HG03196 (cell line): ENCODE measurements around the gene ZBTB18.
"Not testable (repeated sequence)": the region's sequence is repeated elsewhere in the genome, so short reads cannot be mapped to it uniquely, and the experiment has no call there.

Source experiments
- ATAC-seq: cut with Tn5 transposase; IDR thresholded peaks from one replicate; pipeline ENCODE4 v1.9.1; 2021; ENCODE audit not compliant: unreplicated experiment

The ZBTB18 gene

DNA sequence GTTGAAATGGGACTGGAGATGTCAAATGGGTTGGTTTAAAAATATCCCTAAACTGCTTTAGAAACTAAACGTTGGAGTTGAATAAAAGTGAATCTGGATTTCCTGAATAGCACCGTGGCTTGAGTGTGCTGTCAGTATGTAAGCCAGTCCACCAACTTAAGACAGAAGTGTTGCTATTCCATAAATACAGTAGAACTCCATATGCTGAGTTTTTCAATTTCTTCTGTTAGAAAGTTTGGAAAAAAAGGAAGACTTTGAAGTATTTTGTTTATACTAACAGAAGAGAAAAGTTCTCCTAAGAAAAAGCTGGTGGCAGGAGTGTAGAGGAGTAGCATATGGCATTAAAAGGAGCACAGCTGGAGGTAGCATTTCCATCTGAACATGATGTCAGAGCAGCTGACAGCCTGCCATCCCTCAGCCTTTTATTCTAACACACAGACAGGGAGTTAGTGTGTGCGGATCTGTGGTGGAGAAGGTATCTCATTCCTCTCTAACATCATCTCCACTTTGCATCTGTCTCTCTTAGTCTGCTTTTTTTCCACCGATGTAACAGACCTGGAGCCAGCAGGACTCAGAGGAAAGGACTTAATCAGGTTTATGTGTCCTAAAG lies at the start of gene ZBTB18:
TSS of gene ZBTB18 (plus strand) at position 449 of the 610 bp plus-strand sequence. CDS start at position 598, 149 bp downstream.
- no peak for ATAC-seq

- ATAC-seq, result no peak
Measured at GRCh38 chr1:244002721-244003120, 48.4 kb upstream of the ZBTB18 start.

DNA sequence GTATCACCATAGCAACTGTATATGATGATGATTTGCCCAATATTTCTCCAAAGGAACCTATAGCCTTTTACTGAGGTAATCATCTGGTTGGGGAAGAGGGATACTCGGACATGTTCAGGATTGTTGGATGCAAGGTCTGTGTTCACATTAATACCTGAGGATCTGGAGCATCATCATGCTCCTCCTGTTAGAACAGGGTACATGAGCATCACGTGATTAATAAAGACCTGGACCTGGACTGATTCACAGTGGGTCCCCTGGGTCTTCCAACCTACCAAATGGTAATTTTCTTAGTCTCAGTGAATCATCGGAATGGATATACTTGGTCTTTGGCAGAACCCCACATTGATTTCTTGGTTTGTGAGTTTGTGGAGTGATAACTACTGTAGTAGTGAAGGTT lies 45.6 kb upstream of the ZBTB18 start:
- ATAC-seq, result no peak

- ATAC-seq, result no peak
Measured at GRCh38 chr1:244006381-244006901, 44.6 kb upstream of the ZBTB18 start.

GRCh38 chr1:244006961-244007360 lies 44.1 kb upstream of the ZBTB18 start:
- ATAC-seq, result no peak

DNA sequence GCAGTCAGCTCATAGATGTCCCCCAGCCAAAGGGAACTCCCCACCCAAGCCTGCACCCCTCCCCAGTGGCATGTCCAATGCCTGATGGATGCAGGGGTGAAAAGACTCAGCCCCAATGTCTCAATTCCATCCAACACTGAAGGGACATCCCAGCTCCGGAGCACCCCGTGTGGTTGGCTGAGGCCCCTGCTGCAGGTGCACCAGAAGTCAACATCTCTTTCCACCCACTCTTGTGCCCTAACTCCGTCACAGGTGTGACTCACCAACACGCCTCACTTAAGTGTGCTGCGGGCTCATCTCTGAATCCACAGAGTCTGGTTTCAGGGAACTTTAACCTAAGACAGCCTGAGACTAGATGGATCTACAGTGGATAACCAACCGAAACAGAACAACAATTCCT lies 40.9 kb upstream of the ZBTB18 start:
- no peak for ATAC-seq

DNA sequence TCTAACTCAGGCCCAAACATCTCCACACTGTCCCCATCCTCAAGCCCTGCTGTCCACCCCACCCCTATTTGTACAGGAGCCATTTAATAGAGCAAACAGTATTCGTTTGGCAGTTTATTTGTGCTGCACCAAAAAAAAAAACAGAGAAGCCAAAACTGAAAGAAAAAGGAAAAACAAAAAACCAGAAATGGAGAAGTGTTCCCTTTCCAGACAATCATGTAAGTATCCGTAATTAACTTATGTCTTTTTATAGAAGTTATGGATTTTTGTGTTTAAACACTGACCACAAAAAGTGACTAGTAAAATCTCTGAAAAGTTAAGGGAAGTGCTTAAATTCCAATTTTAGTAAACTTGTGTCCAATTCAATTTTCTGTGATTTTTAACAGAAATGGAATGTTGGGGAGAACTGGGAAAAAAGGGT lies 40.4 kb upstream of the ZBTB18 start:
- ATAC-seq, result no peak

- ATAC-seq, result no peak
Measured at GRCh38 chr1:244011271-244011670, 39.8 kb upstream of the ZBTB18 start.

GRCh38 chr1:244011786-244012185 lies 39.3 kb upstream of the ZBTB18 start:
- ATAC-seq, result no peak

GRCh38 chr1:244012202-244012601 lies 38.9 kb upstream of the ZBTB18 start:
- no peak for ATAC-seq

- ATAC-seq, result no peak
Measured at GRCh38 chr1:244013100-244013499, 38.0 kb upstream of the ZBTB18 start.

DNA sequence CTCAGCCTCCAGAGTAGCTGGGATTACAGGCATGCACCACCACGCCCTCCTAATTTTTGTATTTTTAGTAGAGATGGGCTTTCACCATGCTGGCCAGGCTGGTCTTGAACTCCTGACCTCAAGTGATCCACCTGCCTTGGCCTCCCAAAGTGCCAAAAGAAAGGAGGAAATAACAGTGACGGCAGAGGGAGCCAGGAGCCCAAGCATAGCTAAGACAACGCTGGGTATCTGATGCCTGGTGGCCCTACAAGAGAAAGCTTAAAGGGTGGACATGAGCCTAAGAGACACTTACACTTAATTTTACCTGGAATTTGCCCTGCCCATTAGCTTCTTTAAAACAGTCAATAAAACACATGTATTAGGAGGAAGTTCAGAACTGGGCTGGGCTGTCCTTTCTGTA lies 36.2 kb upstream of the ZBTB18 start:
- not testable (repeated sequence) for ATAC-seq

GRCh38 chr1:244019982-244020485 lies 31.0 kb upstream of the ZBTB18 start:
- no peak for ATAC-seq

- ATAC-seq, result no peak
Measured at GRCh38 chr1:244021427-244021826, 29.7 kb upstream of the ZBTB18 start.

GRCh38 chr1:244022311-244022710 lies 28.8 kb upstream of the ZBTB18 start:
- ATAC-seq, result no peak

DNA sequence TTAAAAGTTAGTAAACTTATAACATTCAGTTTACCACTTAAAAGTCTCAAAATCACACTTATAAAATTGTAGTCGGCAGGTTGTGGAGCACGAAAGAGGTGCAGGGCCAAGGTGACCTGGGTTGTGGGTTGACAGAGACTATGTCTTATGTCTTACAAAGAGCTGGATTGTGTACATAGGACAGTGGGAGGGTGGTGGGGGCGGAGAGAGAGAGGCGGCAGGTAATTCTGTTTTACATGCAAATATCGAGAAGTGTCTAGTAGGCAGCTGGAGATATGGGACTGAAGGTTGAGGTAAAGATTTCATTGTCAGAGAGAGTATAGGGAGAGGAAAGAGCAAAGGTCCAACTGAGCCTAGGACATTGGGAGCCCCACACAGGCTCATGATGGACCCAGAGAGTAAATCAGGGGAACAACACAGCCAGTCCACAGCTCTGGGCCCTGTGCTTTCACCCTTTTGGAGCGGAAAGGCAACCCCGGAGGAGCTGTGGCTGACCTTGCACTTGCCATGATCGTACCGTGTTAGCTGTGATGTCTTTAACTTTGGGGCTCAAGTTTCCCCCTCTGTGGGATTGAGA lies 28.1 kb upstream of the ZBTB18 start:
- ATAC-seq, result no peak

DNA sequence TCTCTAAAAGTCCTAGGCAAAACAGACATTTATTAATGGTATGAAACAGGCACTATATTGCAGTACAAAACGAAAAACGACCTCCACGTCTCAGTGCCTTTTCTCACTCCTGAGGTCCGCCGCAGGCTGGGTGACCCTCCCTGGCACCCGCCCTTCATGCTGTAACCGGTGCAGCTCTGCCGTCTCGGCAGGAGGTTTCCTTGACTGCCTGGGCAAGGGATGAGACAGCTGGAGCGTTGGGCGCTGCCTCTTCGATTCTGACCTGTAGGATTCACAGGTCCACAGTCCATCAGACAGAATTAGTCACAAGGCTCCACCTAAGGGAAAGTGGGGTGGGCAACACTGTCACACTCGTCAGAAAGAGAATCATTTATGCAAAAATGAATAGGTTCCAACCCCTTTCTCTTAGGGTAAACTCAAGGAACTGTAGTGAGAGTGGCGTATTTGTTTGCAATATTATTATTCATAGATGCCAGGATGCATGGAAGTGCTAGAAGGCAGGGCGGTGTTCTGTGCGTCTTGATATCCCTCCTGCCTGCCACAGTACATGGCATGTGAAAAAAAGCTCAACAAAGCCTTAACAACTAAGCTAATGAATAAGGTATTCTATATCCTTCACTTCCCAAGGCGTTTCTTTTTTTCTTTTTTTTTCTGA lies 23.5 kb upstream of the ZBTB18 start:
- ATAC-seq, result no peak

DNA sequence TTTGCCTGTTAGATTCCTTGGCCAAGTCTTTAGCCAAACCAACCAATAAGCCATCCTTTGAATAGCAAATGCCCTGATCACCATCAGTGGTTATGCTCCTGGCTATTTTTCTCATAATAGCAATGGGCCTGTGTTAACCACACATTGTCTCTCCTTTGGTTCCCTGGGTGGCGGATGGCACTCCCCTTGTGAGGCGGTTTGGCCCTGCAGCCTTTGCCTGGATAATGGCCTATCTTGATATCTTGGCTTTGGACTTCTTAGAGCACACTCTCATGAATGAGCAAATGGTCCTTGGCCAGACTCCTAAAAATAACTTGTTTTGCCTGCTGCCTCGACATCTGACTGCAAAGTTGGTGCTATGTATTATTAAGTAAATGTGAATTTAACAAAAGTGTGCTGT lies 22.4 kb upstream of the ZBTB18 start:
- no peak for ATAC-seq

DNA sequence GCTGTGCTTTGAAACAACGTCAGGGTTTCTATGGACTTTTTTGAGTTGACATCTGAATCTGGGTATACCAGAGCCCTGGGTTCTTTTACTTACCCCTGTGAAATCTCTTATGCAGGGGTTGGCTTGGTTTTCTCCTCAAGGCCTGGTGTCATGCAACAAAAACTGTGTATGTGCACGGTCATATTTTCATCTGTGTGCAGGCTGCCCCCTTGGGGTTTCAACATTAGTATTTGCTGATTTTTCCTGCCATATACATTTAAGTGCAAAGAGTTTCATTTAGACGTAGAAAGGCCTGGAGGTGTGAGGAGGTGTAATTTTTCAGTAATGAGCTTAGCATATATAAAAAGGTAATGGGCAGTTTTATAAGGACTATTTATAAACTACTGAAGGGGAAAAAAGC lies 22.0 kb upstream of the ZBTB18 start:
- ATAC-seq, result no peak

DNA sequence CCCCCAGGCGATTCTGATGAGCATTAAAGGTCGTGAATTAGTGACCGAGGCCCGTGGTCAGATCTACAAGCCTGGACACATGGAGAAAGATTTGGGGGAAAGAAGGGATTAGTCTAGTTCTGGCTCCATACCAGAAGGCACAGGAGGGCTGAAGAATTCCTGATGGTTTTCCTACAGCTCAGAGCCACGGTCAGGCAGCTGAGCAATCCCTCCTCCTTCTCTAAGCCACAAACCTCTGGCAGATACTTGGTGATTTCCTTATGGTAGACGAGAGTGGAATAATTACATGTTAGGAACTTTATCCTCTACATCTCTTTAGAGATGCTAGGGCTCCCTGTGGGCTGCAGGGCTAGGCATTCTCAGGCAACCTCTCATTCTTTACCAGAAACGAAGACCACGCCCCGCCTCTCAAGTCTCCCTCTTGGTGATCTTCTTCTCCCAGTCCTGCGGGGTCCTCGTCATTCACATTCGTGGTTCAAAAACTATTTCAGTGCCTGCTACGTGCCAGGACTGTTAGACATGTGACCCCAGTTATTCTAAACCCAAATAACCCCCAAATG lies 20.5 kb upstream of the ZBTB18 start:
- ATAC-seq, result no peak

GRCh38 chr1:244035358-244035757 lies 15.7 kb upstream of the ZBTB18 start:
- ATAC-seq, result no peak

DNA sequence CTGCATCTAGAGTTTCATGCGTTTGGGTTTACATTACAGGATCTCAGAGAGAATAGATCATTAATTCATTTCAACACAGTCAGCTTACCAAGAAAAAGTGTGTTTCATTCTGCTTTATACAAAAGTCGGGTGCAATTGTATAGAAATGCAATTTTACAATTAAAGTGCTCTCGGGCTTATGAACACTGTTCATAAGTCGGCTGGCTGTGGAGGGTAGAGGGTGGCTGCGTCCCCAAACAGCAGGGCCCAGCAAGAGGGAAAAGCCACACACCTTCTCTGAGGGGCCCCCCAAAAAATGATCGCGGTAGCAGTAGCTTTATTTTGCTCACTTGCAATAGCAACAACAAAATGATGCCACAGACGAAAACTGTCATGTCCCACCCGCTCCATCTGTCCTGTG lies 13.8 kb upstream of the ZBTB18 start:
- no peak for ATAC-seq
